Measurements from ENCODE around the gene ASNSD1.

- TF ChIP-seq, protein P1, sequence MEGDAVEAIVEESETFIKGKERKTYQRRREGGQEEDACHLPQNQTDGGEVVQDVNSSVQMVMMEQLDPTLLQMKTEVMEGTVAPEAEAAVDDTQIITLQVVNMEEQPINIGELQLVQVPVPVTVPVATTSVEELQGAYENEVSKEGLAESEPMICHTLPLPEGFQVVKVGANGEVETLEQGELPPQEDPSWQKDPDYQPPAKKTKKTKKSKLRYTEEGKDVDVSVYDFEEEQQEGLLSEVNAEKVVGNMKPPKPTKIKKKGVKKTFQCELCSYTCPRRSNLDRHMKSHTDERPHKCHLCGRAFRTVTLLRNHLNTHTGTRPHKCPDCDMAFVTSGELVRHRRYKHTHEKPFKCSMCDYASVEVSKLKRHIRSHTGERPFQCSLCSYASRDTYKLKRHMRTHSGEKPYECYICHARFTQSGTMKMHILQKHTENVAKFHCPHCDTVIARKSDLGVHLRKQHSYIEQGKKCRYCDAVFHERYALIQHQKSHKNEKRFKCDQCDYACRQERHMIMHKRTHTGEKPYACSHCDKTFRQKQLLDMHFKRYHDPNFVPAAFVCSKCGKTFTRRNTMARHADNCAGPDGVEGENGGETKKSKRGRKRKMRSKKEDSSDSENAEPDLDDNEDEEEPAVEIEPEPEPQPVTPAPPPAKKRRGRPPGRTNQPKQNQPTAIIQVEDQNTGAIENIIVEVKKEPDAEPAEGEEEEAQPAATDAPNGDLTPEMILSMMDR (IDR thresholded peaks at IDR 0.05 in 8 of 11, conservative IDR thresholded peaks at IDR 0.05 in 3 of 11): no peak
- TF ChIP-seq POLR2AphosphoS5 (IDR thresholded peaks at IDR 0.05): no peak
- no peak for TF ChIP-seq POLR2A (IDR thresholded peaks at IDR 0.05)
Measured at GRCh38 chr2:189681203-189681602, 19.9 kb downstream of the ASNSD1 start.

Data from spleen (tissue), 7 donors.